NCI-H146 treated with DMSO at 0.1 percent for 48 hours (cell line): ENCODE results near the gene ZBP1.
A peak's percentile ranks its signal among the peaks of the same experiment; 100 is the strongest.
"Not testable (repeated sequence)": the region's sequence is repeated elsewhere in the genome, so short reads cannot be mapped to it uniquely, and the experiment has no call there.

Experiments used
- DNase-seq: peaks from one replicate; lab custom pipeline; 2025; ENCODE audit not compliant: unreplicated experiment; lab: John Stamatoyannopoulos, UW

The ZBP1 gene

GRCh38 chr20:57647933-57648785 is 27.9 kb upstream of the ZBP1 start:
- DNase-seq = no peak

- no peak for DNase-seq
These were observed 27.0 kb upstream of the ZBP1 start for GRCh38 chr20:57647006-57647932.

- DNase-seq = no peak
These were observed 18.6 kb upstream of the ZBP1 start for GRCh38 chr20:57638895-57639236.

- no peak for DNase-seq
These were observed 18.1 kb upstream of the ZBP1 start for GRCh38 chr20:57638173-57638894.

- DNase-seq = no peak
These were observed 13.8 kb upstream of the ZBP1 start for GRCh38 chr20:57633945-57634491.

GRCh38 chr20:57632286-57632685 is 12.1 kb upstream of the ZBP1 start:
- DNase-seq = no peak

GRCh38 chr20:57630061-57630460 is 9.8 kb upstream of the ZBP1 start:
- no peak for DNase-seq

- DNase-seq = not testable (repeated sequence)
These were observed 9.3 kb upstream of the ZBP1 start for GRCh38 chr20:57629491-57629901.

GRCh38 chr20:57628962-57629308 is 8.7 kb upstream of the ZBP1 start:
- DNase-seq = not testable (repeated sequence)

GRCh38 chr20:57628047-57628961 is 8.1 kb upstream of the ZBP1 start:
- DNase-seq = no peak

GRCh38 chr20:57627339-57627738 is 7.1 kb upstream of the ZBP1 start:
- no peak for DNase-seq

- no peak for DNase-seq
These were observed 5.8 kb upstream of the ZBP1 start for GRCh38 chr20:57625978-57626377.

- DNase-seq = no peak
These were observed 5.1 kb upstream of the ZBP1 start for GRCh38 chr20:57625181-57625958.

GRCh38 chr20:57624124-57624523 is 3.9 kb upstream of the ZBP1 start:
- no peak for DNase-seq

- peak; percentile 29 for DNase-seq
These were observed 2.6 kb upstream of the ZBP1 start for GRCh38 chr20:57622579-57623381.

- DNase-seq = no peak
These were observed 2.0 kb upstream of the ZBP1 start for GRCh38 chr20:57622201-57622570.

- DNase-seq = no peak
These were observed 1.4 kb upstream of the ZBP1 start for GRCh38 chr20:57621421-57622200.

- DNase-seq = no peak
These were observed 773 bp upstream of the ZBP1 start for GRCh38 chr20:57620999-57621398.
